HL-60 (cell line): ENCODE data around the gene ATXN2.
"Not testable (repeated sequence)": the region's sequence is repeated elsewhere in the genome, so short reads cannot be mapped to it uniquely, and the experiment has no call there.

Source experiments
- DNase-seq, 2 experiments: peaks; one replicate each; pipeline ENCODE4 v3.0.0-alpha.2; 2010 to 2020; ENCODE audit warnings: low read depth in 1 of 2, low spot score in 1 of 2
- H3K27ac ChIP-seq: fragments of 250-450 bp; sonication (Bioruptor Pico); replicated peaks from 2 replicates; pipeline ENCODE4 v1.5.1; 2020; ENCODE audit warnings: mild to moderate bottlenecking, moderate library complexity
- H3K27me3 ChIP-seq: fragments of 250-450 bp; sonication (Bioruptor Pico); 2 replicates; pipeline ENCODE4 v1.5.1; 2021; ENCODE audit warnings: mild to moderate bottlenecking, moderate library complexity; ENCODE audit not compliant: insufficient read depth, poor library complexity, severe bottlenecking
- H3K4me3 ChIP-seq: replicated peaks from 2 replicates; pipeline ENCODE4 v1.5.1; 2011; ENCODE audit warnings: mild to moderate bottlenecking, control low read depth, low read length; ENCODE audit not compliant: insufficient read depth
- GABPA ChIP-seq: IDR thresholded peaks from 2 replicates; pipeline ENCODE4 v1.6.1; 2012; ENCODE audit warnings: low read depth
- POLR2AphosphoS5 ChIP-seq: IDR thresholded peaks from 2 replicates; pipeline ENCODE4 v1.6.1; 2012; ENCODE audit warnings: low read depth
- SPI1 ChIP-seq: IDR thresholded peaks from 2 replicates; pipeline ENCODE4 v1.6.1; 2012; ENCODE audit warnings: low read depth, mild to moderate bottlenecking, borderline replicate concordance
- TF ChIP-seq, protein P1 (sequence below): IDR thresholded peaks from 2 replicates; pipeline ENCODE4 v1.6.1; 2012; ENCODE audit warnings: low read depth; ENCODE audit not compliant: insufficient replicate concordance
- TF ChIP-seq, protein P2 (sequence below): IDR thresholded peaks from one replicate; pipeline ENCODE4 v1.5.1; 2011; ENCODE audit warnings: low read length, control low read depth, inconsistent platforms; ENCODE audit not compliant: insufficient read depth

ATXN2 gene

DNA sequence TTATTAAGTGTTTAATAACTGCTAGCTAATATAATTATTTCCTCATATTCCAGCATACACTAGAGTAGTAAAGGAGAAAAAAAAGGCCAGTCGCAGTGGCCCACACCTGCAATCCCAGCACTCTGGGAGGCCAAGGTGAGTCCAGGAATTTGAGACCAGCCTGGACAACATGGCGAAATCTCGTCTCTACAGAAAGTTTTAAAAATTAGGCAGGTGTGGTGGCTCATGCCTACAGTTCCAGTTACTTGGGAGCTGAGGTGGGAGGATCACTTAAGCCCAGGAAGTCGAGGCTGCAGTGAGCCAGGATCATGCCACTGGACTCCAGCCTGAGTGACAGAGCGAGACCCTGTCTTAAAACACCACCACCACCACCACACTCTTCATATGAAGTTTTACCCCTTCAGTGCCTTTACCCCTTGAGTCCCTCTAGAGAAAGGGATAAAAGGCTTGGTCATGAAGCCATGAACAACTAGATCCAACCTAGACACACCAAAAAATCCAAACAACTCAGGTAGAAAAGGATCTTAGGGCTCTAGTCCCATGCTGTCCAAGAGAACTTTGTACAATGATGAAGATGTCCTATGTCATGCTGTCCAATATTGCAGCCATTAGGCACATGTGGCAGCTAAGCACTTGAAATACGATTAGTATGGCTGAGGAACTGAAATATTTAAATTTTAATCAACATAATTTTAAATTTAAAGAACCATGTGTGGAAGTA is 29.6 kb downstream of the ATXN2 start:
- no peak for TF ChIP-seq POLR2AphosphoS5
- TF ChIP-seq, protein P1, sequence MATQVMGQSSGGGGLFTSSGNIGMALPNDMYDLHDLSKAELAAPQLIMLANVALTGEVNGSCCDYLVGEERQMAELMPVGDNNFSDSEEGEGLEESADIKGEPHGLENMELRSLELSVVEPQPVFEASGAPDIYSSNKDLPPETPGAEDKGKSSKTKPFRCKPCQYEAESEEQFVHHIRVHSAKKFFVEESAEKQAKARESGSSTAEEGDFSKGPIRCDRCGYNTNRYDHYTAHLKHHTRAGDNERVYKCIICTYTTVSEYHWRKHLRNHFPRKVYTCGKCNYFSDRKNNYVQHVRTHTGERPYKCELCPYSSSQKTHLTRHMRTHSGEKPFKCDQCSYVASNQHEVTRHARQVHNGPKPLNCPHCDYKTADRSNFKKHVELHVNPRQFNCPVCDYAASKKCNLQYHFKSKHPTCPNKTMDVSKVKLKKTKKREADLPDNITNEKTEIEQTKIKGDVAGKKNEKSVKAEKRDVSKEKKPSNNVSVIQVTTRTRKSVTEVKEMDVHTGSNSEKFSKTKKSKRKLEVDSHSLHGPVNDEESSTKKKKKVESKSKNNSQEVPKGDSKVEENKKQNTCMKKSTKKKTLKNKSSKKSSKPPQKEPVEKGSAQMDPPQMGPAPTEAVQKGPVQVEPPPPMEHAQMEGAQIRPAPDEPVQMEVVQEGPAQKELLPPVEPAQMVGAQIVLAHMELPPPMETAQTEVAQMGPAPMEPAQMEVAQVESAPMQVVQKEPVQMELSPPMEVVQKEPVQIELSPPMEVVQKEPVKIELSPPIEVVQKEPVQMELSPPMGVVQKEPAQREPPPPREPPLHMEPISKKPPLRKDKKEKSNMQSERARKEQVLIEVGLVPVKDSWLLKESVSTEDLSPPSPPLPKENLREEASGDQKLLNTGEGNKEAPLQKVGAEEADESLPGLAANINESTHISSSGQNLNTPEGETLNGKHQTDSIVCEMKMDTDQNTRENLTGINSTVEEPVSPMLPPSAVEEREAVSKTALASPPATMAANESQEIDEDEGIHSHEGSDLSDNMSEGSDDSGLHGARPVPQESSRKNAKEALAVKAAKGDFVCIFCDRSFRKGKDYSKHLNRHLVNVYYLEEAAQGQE = no peak
- no peak for TF ChIP-seq SPI1
- TF ChIP-seq, protein P2, sequence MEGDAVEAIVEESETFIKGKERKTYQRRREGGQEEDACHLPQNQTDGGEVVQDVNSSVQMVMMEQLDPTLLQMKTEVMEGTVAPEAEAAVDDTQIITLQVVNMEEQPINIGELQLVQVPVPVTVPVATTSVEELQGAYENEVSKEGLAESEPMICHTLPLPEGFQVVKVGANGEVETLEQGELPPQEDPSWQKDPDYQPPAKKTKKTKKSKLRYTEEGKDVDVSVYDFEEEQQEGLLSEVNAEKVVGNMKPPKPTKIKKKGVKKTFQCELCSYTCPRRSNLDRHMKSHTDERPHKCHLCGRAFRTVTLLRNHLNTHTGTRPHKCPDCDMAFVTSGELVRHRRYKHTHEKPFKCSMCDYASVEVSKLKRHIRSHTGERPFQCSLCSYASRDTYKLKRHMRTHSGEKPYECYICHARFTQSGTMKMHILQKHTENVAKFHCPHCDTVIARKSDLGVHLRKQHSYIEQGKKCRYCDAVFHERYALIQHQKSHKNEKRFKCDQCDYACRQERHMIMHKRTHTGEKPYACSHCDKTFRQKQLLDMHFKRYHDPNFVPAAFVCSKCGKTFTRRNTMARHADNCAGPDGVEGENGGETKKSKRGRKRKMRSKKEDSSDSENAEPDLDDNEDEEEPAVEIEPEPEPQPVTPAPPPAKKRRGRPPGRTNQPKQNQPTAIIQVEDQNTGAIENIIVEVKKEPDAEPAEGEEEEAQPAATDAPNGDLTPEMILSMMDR = no peak
- no peak for TF ChIP-seq GABPA
- Histone ChIP-seq H3K27me3 (no peaks in the 10 kb centered on the region), H3K27ac (no peak overlapping the region), H3K4me3 (no peak overlapping the region)
- DNase-seq = no peak

DNA sequence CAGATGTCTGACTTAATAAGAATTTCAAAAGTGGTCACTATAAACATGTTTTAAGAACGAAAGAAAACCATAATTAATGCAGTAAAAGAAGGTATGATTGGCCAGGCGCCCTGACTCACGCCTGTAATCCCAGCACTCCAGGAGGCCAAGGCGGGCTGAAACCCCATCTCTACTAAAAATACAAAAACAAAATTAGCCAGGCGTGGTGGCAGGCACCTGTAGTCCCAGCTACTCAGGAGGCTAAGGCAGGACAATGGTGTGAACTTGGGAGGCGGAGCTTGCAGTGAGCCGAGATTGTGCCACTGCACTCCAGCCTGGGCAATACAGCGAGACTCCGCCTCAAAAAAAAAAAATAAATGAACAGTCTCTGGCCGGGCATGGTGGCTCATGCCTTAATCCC is 38.3 kb downstream of the ATXN2 start:
- H3K27ac ChIP-seq, DNase-seq, H3K4me3 ChIP-seq, H3K27me3 ChIP-seq: not testable (repeated sequence)

DNA sequence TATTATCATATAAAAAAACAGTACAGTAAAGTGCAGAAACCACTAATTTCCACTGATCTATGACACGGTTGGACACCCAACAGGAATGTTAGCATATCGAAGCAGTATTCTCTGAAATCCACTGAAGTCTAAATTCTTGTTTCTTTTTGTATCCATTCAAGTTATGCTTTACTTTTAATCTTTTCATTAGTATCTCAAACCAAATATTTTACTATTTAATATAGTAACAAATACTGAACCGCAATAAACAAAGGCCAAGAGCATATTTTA is 41.1 kb downstream of the ATXN2 start:
- no peak overlapping the region for H3K27ac ChIP-seq
- no peak for DNase-seq
- no peak overlapping the region for H3K4me3 ChIP-seq
- no peak for TF ChIP-seq GABPA
- TF ChIP-seq SPI1 = no peak
- TF ChIP-seq, protein P2 = no peak
- no peak for TF ChIP-seq POLR2AphosphoS5
- TF ChIP-seq, protein P1 = no peak
- H3K27me3 ChIP-seq = no peaks in the 10 kb centered on the region

DNA sequence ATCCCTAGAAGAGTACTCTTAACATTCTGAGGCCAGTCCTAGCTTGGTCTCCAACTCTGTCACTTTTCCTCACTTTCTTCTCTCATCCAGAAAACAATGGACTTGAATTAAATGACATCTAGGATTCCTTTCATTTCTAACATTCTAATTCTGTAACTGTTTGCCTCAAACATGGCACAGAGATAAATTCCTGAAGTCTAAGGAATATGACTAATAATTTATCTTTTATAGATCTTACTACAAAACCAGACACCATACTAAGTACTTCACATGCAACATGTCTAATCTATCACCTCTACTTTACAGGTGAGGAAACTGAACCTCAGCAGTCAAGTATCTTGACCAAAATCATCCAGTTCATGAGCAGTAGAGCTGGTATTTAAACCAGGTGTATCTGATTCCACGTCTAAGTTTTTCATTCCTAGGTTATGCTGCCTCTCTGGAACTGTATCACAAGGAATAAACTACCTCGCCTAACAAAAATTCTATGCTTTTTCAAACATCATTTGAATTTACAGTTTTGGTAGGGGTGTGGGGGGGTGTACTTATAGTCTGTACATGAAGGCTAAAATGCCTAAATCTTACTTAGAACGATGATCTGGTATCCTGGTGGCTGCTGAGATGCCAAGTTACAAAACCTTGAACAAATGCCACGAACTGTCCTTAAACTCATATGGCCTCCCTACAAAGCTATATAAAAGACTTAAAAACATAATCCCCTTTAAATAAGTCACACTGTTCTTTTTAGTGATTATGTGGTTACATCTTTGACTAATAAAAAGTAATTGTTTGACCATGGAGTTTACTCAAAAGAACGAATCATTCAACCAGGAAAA is 41.6 kb downstream of the ATXN2 start:
- TF ChIP-seq POLR2AphosphoS5 (no peak), SPI1 (no peak), GABPA (no peak)
- TF ChIP-seq, protein P1 = no peak
- TF ChIP-seq, protein P2 = no peak
- no peaks in the 10 kb centered on the region for H3K27me3 ChIP-seq
- DNase-seq = no peak
- no peak overlapping the region for H3K27ac ChIP-seq
- no peak overlapping the region for H3K4me3 ChIP-seq
